Measurements from ENCODE around the gene CLCN1.
A peak's percentile ranks its signal among the peaks of the same experiment; 100 is the strongest.

Gene CLCN1

GRCh38 chr7:143325240-143325639 is 9.3 kb downstream of the CLCN1 start:
- H3K27ac Mint-ChIP-seq, result peak overlapping the region; percentile 77
- H3K36me3 Mint-ChIP-seq, result no peaks in the 10 kb centered on the region
- no peak overlapping the region for H3K4me3 Mint-ChIP-seq
- peaks cover 21% of the 10 kb centered on the region for H3K4me1 Mint-ChIP-seq
- no peak for DNase-seq
- CTCF ChIA-PET, result interaction anchor here (0.9 to 1.5 kb wide), 4 partner anchors 12 to 85 kb away, joined by 3 to 6 read pairs (median 4); no protein-coding TSS in a partner anchor
- no peaks in the 10 kb centered on the region for H3K9me3 Mint-ChIP-seq
- peaks cover 19% of the 10 kb centered on the region for H3K27me3 Mint-ChIP-seq

GRCh38 chr7:143327903-143328302 is 12.0 kb downstream of the CLCN1 start:
- H3K9me3 Mint-ChIP-seq, result no peaks in the 10 kb centered on the region
- CTCF ChIA-PET, result interaction anchor here (0.6 to 1.0 kb wide), 2 partner anchors 69 to 87 kb away, joined by 3 to 7 read pairs; no protein-coding TSS in a partner anchor
- H3K27me3 Mint-ChIP-seq, result peaks cover 23% of the 10 kb centered on the region
- H3K4me1 Mint-ChIP-seq, result peaks cover 21% of the 10 kb centered on the region
- H3K36me3 Mint-ChIP-seq, result no peaks in the 10 kb centered on the region
- DNase-seq, result no peak
- no peak overlapping the region for H3K27ac Mint-ChIP-seq
- no peak overlapping the region for H3K4me3 Mint-ChIP-seq

GRCh38 chr7:143329471-143330170 is 13.7 kb downstream of the CLCN1 start:
- H3K4me3 Mint-ChIP-seq, result no peak overlapping the region
- H3K9me3 Mint-ChIP-seq, result no peaks in the 10 kb centered on the region
- no peak for DNase-seq
- CTCF ChIA-PET, result interaction anchor here (0.7 to 1.5 kb wide), 2 partner anchors 13 to 154 kb away, joined by 3 to 5 read pairs; no protein-coding TSS in a partner anchor
- no peak overlapping the region for H3K27ac Mint-ChIP-seq
- H3K36me3 Mint-ChIP-seq, result no peaks in the 10 kb centered on the region
- peaks cover 17% of the 10 kb centered on the region for H3K4me1 Mint-ChIP-seq
- peaks cover 24% of the 10 kb centered on the region for H3K27me3 Mint-ChIP-seq

- Mint-ChIP-seq H3K27me3 (peaks cover 32% of the 10 kb centered on the region), H3K4me1 (peaks cover under 1% of the 10 kb centered on the region), H3K9me3 (no peaks in the 10 kb centered on the region), H3K4me3 (no peak overlapping the region), H3K36me3 (no peaks in the 10 kb centered on the region), H3K27ac (no peak overlapping the region)
- DNase-seq, result no peak
- CTCF ChIA-PET, result interaction anchor here (1.1 to 1.6 kb wide), 3 partner anchors 11 to 85 kb away, joined by 4 to 6 read pairs (median 5); no protein-coding TSS in a partner anchor
Measured at GRCh38 chr7:143331179-143331801, 15.4 kb downstream of the CLCN1 start.

GRCh38 chr7:143334244-143334643 is 18.3 kb downstream of the CLCN1 start:
- CTCF ChIA-PET, result interaction anchor here (0.8 to 4.2 kb wide), 4 partner anchors 11 to 83 kb away, joined by 3 to 19 read pairs (median 3); no protein-coding TSS in a partner anchor
- DNase-seq, result no peak
- no peaks in the 10 kb centered on the region for H3K4me1 Mint-ChIP-seq
- H3K36me3 Mint-ChIP-seq, result no peaks in the 10 kb centered on the region
- H3K4me3 Mint-ChIP-seq, result no peak overlapping the region
- H3K9me3 Mint-ChIP-seq, result no peaks in the 10 kb centered on the region
- peaks cover 49% of the 10 kb centered on the region for H3K27me3 Mint-ChIP-seq
- H3K27ac Mint-ChIP-seq, result no peak overlapping the region

GRCh38 chr7:143337216-143337615 is 21.3 kb downstream of the CLCN1 start:
- Mint-ChIP-seq H3K36me3 (no peaks in the 10 kb centered on the region), H3K4me3 (no peak overlapping the region), H3K4me1 (no peaks in the 10 kb centered on the region), H3K27ac (no peak overlapping the region), H3K27me3 (peaks cover 49% of the 10 kb centered on the region), H3K9me3 (no peaks in the 10 kb centered on the region)
- no peak for DNase-seq
- CTCF ChIA-PET, result interaction anchor here (0.9 to 4.2 kb wide), 4 partner anchors 8 to 43 kb away, joined by 3 to 19 read pairs (median 4); no protein-coding TSS in a partner anchor

- CTCF ChIA-PET, result interaction anchor here (2.4 kb wide), 1 partner anchor 11 kb away, joined by 5 read pairs; no protein-coding TSS in a partner anchor
- no peaks in the 10 kb centered on the region for H3K36me3 Mint-ChIP-seq
Measured at GRCh38 chr7:143341842-143342241, 25.9 kb downstream of the CLCN1 start.

GRCh38 chr7:143343596-143343995 is 27.7 kb downstream of the CLCN1 start:
- Mint-ChIP-seq H3K27ac (no peak overlapping the region), H3K4me3 (no peak overlapping the region), H3K9me3 (no peaks in the 10 kb centered on the region), H3K36me3 (no peaks in the 10 kb centered on the region), H3K4me1 (peaks cover 9% of the 10 kb centered on the region), H3K27me3 (peaks cover 54% of the 10 kb centered on the region)
- CTCF ChIA-PET, result interaction anchor here (0.8 to 2.4 kb wide), 5 partner anchors 8 to 72 kb away, joined by 3 to 19 read pairs (median 4); no protein-coding TSS in a partner anchor
- no peak for DNase-seq

More at GRCh38 chr7:143341842-143342241, 25.9 kb downstream of the CLCN1 start:
- H3K4me3 Mint-ChIP-seq, result no peak overlapping the region
- no peaks in the 10 kb centered on the region for H3K9me3 Mint-ChIP-seq
- DNase-seq, result no peak
- peaks cover 54% of the 10 kb centered on the region for H3K27me3 Mint-ChIP-seq
- peaks cover 9% of the 10 kb centered on the region for H3K4me1 Mint-ChIP-seq
- no peak overlapping the region for H3K27ac Mint-ChIP-seq

GRCh38 chr7:143345428-143345900 is 29.6 kb downstream of the CLCN1 start:
- Mint-ChIP-seq H3K4me3 (peak overlapping the region; percentile 56), H3K4me1 (peaks cover 9% of the 10 kb centered on the region), H3K36me3 (no peaks in the 10 kb centered on the region), H3K9me3 (no peaks in the 10 kb centered on the region), H3K27me3 (peaks cover 53% of the 10 kb centered on the region), H3K27ac (no peak overlapping the region)
- DNase-seq, result peak; percentile 78
- CTCF ChIA-PET, result interaction anchor here (0.8 to 2.7 kb wide), 15 partner anchors 10 to 146 kb away, joined by 3 to 19 read pairs (median 6); no protein-coding TSS in a partner anchor

- Mint-ChIP-seq H3K9me3 (no peaks in the 10 kb centered on the region), H3K4me3 (no peak overlapping the region), H3K27me3 (peaks cover 56% of the 10 kb centered on the region), H3K27ac (no peak overlapping the region), H3K36me3 (no peaks in the 10 kb centered on the region), H3K4me1 (peaks cover 9% of the 10 kb centered on the region)
- CTCF ChIA-PET, result interaction anchor here (0.7 to 2.7 kb wide), 13 partner anchors 9 to 145 kb away, joined by 3 to 19 read pairs (median 6); no protein-coding TSS in a partner anchor
- no peak for DNase-seq
Measured at GRCh38 chr7:143346018-143346417, 30.1 kb downstream of the CLCN1 start.

GRCh38 chr7:143347950-143348349 is 32.0 kb downstream of the CLCN1 start:
- peaks cover 9% of the 10 kb centered on the region for H3K4me1 Mint-ChIP-seq
- H3K27ac Mint-ChIP-seq, result no peak overlapping the region
- no peaks in the 10 kb centered on the region for H3K9me3 Mint-ChIP-seq
- H3K36me3 Mint-ChIP-seq, result no peaks in the 10 kb centered on the region
- CTCF ChIA-PET, result interaction anchor here (1.7 kb wide), 1 partner anchor 13 kb away, joined by 5 read pairs; no protein-coding TSS in a partner anchor
- no peak overlapping the region for H3K4me3 Mint-ChIP-seq
- DNase-seq, result no peak
- H3K27me3 Mint-ChIP-seq, result peaks cover 70% of the 10 kb centered on the region

- H3K27ac Mint-ChIP-seq, result no peak overlapping the region
- H3K4me1 Mint-ChIP-seq, result peaks cover 2% of the 10 kb centered on the region
- CTCF ChIA-PET, result interaction anchor here (1.2 kb wide), 1 partner anchor 66 kb away, joined by 3 read pairs; no protein-coding TSS in a partner anchor
- no peak for DNase-seq
- no peaks in the 10 kb centered on the region for H3K36me3 Mint-ChIP-seq
- H3K9me3 Mint-ChIP-seq, result no peaks in the 10 kb centered on the region
- no peak overlapping the region for H3K4me3 Mint-ChIP-seq
- peaks cover 82% of the 10 kb centered on the region for H3K27me3 Mint-ChIP-seq
Measured at GRCh38 chr7:143351060-143351459, 35.1 kb downstream of the CLCN1 start.

GRCh38 chr7:143351574-143351973 is 35.7 kb downstream of the CLCN1 start:
- H3K4me3 Mint-ChIP-seq, result no peak overlapping the region
- CTCF ChIA-PET, result interaction anchor here (1.2 kb wide), 1 partner anchor 65 kb away, joined by 3 read pairs; no protein-coding TSS in a partner anchor

GRCh38 chr7:143352531-143353002 is 36.7 kb downstream of the CLCN1 start:
- Mint-ChIP-seq H3K27me3 (peaks cover 81% of the 10 kb centered on the region), H3K4me1 (peaks cover 2% of the 10 kb centered on the region), H3K9me3 (no peaks in the 10 kb centered on the region), H3K36me3 (no peaks in the 10 kb centered on the region), H3K4me3 (no peak overlapping the region), H3K27ac (no peak overlapping the region)
- no peak for DNase-seq
- CTCF ChIA-PET, result interaction anchor here (0.6 kb wide), 1 partner anchor 65 kb away, joined by 3 read pairs; no protein-coding TSS in a partner anchor

More at GRCh38 chr7:143351574-143351973, 35.7 kb downstream of the CLCN1 start:
- H3K36me3 Mint-ChIP-seq, result no peaks in the 10 kb centered on the region
- peaks cover 2% of the 10 kb centered on the region for H3K4me1 Mint-ChIP-seq
- no peak for DNase-seq
- no peak overlapping the region for H3K27ac Mint-ChIP-seq
- peaks cover 82% of the 10 kb centered on the region for H3K27me3 Mint-ChIP-seq
- H3K9me3 Mint-ChIP-seq, result no peaks in the 10 kb centered on the region

Measured in activated naive CD4-positive, alpha-beta T cell treated with anti-CD3 and anti-CD28 coated beads, Interleukin-2, amount 10 ng/mL, durations not matched to agents 7 days and 5 days (primary cell).